IPS DF 4.7 (cell line): ENCODE data around the gene CPSF2.
"Not testable (repeated sequence)": the region's sequence is repeated elsewhere in the genome, so short reads cannot be mapped to it uniquely, and the experiment has no call there.

Experiments used
- DNase-seq: peaks from one replicate; pipeline ENCODE4 v3.0.0-alpha.2; 2013; ENCODE audit warnings: low spot score; ENCODE audit errors: extremely low read depth

CPSF2 gene

DNA sequence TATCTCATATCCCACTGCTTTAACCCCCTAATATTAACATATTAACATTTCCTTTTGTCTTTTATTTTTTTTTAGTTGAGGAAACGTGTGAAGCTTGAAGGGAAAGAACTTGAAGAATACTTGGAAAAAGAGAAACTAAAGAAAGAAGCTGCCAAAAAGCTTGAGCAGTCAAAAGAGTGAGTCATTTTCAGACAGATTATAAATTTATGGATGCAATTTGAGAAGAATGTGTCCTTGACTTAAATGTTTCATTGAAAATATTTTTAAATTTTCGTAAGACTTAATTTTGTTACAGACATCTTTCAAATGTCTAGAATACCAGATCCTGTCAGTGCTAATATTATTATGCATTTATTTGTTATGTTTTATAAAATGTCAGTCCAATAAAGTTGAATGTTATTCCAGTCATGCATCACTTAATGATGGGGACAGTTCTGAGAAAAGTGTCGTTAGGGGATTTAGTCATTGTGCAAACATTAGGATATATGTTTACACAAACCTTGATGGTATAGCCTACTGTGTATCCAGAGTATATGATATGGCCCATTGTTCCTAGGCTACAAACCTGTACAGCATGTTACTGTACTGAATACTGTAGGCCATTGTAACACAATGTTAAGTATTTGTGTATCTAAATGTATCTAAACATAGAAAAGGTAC, 32.6 kb downstream of the CPSF2 start:
- no peak for DNase-seq

DNA sequence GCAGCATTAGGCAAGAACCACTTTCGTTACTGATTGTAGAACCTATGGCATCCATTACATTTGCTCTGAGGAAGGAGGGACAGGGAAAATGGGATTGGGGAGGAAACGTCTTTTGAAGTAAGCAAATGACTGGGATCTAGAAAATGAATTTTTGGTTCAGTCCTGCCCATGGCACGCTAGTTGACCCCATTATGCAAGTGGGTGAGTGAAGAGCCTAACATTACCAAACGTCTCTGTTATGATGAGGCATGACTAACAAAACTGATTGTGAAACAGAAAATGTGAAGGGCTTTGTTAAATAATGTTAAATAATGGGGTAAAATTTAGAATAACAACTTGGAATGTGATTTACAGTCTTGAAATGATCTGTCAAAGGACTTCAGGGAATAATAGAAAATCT, 38.9 kb downstream of the CPSF2 start:
- no peak for DNase-seq

DNA sequence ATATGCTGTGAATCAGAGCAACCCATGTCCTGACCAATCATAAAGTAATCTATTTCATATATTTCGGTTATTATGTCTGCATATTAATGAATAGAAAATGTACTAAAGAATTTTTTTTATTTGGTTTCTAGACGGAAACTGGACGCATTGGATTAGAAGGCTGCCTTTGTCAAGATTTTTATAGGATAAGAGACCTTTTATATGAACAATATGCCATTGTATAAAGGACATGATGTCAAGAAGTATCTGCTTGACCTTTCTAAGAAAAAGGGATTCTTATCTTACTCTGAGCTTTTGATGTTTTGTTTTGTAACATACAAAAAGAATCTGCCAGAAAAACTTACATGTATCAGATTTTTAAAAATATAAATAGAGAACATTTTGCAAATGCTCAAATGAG, 39.8 kb downstream of the CPSF2 start:
- DNase-seq, result no peak

DNA sequence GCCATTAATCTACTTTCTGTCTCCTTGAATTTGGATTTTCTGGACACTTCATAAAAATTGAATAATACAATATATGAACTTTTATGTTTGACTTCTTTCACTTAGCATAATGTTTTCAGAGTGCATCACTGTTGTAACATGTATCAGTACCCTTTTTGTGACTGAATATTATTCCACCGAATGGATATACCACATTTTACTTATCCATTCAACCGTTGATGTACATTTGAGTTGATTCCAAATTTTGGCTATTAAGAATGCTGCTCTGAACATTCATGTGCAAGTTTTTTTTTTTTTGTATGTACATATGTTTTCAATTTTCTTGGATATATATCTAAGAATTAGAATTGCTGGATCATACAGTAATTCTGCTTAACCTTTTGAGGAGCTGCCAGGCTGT, 43.2 kb downstream of the CPSF2 start:
- DNase-seq, result no peak

DNA sequence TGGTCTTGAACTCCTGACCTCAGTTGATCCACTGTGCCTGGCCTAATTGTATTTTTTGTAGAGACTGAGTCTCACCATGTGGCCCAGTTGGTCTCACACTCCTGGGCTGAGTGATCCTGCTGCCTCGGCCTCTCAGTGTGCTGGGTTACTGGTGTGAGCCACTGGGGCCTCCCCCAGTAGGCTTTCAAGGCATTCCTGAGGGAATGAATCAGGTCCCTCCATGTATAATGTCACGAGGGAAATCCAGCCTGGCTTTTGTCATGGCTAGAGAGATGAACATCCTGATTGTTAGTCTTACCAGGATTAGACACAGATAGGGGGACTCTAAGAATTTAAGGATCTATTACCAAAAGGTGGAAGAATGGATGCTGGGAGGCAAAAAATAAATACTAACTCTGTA, 51.9 kb downstream of the CPSF2 start:
- DNase-seq, result no peak

DNA sequence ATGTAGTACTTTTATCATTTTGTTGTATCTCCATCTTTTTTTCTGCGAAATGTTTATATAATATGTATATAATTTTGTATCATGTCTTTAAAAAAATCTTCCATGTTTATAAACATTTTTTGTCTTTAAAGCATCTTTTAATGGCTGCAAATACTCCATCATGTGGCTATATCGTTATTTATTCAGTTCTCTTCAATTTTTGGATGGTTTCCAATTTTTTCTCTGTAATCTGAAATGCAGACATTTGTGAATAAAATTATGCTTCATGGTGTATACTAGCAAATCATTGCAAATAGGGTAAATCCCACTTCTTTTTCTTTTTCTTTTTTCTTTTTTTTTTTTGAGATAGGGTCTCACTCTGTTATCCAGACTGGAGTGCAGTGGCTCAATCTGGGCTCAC, 54.0 kb downstream of the CPSF2 start:
- no peak for DNase-seq

DNA sequence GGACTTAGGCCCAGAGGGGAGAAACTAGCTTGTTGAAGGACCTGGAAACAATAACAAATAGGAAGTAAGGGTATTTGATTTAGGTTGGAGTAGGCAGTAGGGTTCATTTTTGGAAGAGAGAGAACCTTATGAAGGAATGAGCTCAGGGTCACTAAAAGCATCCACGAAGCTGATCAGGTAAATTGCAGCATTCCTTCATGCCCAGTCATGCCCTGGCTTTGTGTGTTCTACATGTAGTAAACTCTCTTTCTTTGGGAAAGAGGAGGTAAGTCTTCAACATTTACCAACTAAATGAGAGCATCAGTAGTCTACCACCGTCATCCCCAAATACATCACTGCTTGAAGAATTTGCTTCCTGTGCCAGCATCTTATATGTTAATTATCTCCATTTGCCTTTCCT, 54.7 kb downstream of the CPSF2 start:
- DNase-seq, result no peak

DNA sequence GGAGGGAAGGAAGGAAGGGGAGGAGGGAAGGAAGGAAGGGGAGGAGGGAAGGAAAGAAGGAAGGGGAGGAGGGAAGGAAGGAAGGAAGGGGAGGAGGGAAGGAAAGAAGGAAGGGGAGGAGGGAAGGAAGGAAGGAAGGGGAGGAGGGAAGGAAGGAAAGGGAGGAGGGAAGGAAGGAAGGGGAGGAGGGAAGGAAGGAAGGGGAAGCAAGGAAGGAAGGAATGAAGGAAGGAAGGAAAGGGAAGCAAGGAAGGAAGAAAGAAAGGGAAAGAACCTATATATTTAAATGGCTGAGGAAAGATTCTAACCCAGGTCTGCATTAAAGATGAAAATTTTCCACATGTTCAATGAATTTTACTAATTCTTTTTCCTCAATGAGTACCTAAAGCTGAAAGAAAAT, 57.4 kb downstream of the CPSF2 start:
- DNase-seq, result not testable (repeated sequence)

DNA sequence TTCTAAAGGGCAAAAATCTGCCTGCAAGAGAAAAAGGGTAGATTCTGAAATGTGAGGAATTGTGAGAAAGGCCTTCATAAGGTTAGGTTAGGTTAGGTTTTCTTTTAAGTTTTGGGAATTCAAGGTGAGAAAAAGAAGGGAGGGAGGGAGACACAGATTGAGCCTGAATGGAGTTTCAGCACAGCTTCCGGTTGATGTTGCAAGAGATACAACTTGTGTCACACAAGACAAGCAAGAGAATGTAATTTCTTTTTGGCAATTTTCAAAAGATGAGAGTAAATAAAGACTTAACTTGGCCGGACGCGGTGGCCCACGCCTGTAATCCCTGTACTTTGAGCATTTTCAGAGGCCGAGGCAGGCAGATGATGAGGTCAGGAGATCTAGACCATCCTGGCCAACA, 63.8 kb downstream of the CPSF2 start:
- DNase-seq, result no peak

DNA sequence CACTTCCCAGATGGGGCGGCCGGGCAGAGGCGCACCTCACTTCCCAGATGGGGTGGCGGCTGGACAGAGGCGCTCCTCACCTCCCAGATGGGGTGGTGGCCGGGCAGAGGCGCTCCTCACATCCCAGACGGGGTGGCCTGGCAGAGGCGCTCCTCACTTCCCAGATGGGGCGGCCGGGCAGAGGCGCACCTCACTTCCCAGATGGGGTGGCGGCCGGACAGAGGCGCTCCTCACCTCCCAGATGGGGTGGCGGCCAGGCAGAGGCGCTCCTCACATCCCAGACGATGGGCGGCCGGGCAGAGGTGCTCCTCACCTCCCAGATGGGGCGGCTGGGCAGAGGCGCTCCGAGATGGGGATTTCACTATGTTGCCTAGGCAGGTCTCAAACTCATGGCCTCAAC, 65.8 kb downstream of the CPSF2 start:
- not testable (repeated sequence) for DNase-seq

DNA sequence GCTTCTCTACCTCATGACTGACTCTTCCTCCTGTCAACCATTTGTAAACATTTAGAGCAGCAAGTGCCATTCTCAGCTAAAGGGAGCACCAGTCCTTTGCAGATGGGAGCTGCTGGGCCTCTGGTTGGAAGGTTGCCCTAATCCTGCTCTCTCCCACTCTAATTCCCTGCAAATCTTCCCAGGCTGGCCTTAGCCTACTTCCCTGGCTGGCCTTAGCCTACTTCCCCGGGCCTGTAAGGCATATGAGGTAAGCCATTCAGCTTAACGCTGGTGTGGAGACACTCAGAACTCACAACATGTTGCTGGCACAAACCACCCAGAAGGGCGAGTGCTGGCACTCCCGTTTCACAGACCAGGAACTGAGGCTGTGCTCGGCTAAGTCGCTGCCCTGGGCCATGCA, 69.0 kb downstream of the CPSF2 start:
- DNase-seq, result no peak

DNA sequence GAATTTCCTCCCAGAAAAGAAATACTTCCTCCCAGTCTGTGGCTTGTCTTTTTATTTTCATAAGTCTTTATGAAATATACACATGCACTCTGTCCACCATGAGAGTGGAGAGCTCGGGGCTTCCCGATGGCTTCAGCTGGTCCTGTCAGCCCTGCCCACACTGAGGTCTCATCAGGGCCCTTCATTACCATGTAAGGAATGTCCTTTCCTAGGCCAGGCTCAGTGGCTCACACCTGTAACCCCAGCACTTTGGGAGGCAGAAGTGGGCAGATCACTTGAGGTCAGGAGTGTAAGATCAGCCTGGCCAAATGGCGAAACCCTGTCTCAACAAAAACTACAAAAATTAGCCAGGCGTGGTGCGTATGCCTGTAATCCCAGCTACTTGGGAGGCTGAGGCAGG, 77.0 kb downstream of the CPSF2 start:
- no peak for DNase-seq

DNA sequence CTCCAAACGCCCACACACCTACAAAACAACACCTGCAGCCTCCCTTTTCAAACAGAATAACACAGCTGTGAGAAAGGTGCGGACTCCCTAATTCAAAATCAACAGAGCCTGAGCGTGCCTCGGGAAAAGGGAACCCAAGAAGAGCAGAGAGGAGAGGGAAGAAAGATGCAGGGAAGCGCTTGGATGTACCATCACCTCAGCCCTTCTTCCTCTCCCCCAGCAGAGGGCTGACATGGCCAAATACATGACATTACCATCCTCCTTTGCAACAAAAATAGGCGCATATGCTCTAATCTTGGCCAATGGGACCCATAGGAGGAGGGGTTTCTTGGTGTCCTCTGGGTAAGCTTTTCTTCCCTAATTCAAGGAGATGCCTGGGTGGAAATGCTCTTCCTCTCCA, 78.0 kb downstream of the CPSF2 start:
- DNase-seq, result no peak

DNA sequence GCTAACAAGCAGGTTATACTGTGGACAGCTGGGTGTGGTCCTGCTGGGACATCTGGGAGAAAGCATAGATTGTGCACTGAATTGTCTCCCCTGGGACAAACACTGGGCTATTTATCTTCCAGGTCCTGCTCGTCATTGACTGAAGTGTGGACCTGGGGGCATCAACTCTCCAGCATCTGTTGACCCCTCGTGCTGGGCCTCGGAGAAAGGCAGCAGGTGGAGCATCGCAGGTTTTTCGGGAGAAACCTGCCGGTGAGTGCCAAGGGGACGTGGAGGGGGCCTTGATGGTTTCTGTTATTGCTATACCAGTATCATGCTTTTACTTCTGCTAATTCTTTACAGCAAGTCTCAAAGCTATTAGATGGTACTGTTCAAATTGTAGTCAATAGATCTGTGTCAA, 81.3 kb downstream of the CPSF2 start:
- no peak for DNase-seq

DNA sequence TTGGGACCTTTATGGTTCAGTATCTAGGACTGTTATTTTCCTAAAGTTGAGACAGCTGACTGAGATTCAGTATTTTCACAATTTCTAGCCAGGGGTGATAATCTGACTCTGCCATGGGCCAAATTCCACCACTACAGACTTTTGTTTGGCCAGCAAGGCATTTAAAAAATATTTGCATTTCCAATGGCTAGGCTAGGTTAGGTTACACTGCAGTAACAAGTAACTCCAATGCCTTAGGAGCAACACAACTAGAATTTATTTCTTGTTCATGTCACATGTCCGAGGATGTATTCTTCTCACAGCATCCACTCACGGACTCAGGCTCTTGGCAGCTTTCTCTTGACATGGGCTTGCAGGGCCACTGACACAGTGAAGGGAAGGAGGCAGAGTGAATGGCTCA, 83.0 kb downstream of the CPSF2 start:
- no peak for DNase-seq

DNA sequence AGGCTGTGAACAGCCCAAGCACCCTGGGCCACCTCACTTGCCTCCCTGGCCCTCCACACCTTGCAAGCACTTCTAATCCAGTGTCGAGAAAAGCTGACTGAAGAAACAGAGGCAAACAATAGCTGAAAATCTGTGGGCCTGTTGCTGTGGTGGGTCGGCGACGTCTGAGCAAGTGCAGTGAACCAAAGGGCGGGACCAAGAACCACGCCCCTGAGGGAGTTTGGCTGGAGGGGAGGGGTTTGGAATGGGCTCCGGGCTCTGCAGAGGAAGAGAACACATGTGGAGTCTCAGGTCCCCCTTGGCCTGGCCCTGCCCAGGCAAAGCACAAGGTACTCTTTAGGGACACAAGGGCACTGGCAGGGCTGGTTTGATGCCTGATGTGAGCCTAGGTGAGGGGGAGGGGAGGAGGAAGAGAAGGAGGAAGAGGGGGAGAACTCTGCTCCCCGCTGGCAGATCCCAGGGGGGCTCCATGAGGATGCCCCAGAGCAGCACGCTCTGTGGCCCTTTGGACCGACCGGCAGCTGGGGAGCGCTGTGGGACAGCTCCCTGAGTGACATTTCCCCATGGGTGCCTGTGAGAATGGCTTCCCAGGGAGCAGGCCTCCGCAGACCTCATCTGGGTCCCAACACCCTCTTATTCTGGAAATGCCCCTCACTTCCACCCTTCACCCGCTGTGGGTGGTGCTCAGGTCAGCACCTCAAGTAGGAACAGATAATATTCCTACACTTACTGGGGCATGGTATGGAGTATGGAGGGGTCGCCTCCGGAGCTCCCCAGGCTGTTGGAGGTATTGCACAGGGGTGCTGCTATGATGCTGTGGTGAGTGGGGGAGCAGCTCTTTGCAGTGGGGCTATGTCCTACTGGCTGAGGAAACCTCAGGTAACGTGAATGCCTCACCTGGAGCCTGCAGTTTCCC, 85.5 kb downstream of the CPSF2 start:
- DNase-seq, result no peak

DNA sequence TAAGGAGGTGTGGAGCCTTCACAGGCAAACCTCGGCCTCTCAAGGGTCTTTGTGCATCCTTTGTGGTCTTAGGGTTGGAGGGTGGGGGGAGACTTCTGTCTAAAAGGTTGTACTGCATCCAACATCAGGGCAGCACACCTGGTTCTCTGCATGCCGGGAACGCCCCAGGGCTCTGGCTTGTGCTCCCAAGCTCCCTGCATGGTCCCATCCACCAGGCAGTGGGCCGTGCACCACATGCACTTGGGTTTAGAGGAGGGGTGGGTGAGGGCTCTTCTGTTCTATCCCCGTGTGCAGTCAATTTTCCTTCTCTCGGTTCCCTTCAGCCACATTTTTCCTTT, 86.1 kb downstream of the CPSF2 start:
- DNase-seq, result no peak

DNA sequence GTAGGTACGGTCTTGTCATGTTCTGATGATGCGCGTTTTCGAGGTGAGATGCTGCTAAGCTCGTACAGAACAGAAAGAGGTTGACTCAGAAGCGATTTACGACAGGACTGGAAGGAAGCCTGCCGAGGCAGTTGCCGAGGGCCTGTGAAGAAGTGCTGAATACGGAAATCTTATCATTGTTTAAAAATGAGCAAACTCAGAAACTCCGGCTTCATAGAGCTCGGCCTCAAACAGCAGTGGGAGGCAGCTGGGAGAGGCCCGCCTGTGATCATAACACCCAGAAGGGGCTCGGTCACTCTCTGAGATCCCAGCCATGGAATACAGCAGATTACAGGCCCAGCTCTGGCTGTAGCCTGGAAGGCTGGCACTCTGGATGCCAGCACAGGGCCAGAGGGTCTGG, 87.4 kb downstream of the CPSF2 start:
- DNase-seq, result no peak

DNA sequence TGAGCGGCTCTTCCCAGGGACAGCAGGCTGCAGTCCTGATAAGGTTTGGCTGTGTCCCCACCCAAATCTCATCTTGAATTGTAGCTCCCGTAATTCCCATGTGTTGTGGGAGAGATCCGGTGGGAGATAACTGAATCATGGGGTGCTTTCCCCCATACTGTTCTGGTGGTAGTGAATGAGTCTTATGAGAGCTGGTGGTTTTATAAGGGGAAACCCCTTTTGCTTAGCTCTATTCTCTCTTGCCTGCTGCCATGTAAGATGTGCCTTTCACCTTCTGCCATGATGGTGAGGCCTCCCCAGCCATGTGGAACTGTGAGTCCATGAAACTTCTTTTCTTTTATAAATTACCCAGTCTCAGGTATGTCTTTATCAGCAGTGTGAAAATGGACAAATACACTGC, 91.4 kb downstream of the CPSF2 start:
- not testable (repeated sequence) for DNase-seq

DNA sequence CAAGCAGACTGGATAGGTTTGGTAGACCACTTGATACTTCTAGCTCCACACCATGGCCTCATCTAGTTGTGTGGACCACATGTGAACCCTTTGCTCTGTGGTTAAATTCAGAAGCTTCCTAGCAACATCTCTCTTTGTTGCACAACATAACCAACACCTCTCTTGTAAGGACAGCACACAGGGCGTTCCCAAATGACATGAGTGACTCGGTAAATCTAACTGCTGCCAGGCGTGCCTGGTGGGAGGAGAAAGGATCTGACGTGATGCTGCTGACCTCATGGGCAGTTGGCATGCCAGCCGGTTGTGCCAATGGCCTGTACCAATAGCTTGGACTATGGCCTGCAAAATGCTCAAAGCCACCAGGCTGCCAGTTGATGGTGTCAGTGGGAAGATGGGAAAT, 93.8 kb downstream of the CPSF2 start:
- DNase-seq, result no peak

DNA sequence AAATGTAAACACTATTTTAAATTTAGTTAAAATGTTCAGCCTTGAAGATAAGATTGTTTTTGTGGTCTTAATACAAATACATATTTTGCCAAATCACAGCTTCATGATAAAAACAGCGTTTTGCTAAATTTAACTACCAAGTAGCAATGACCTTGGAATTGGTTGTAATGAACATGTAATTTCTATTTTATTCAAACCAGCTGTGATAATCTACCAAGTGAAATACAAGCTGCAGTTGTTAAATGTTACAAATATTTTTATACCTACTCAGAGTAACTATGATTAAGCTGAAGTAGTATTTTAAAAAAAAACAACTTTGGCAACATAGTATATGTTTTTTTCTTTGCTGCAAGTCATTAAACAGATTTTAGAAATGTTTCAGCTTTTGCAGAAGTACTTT, 96.2 kb downstream of the CPSF2 start:
- DNase-seq, result no peak
